Ectodermal cell (in vitro differentiated cells): ENCODE data around the gene CCL14.
"Not testable (repeated sequence)": the region's sequence is repeated elsewhere in the genome, so short reads cannot be mapped to it uniquely, and the experiment has no call there.

ENCODE experiments used
- H3K27ac ChIP-seq: 2 replicates; pipeline ENCODE4 v1.7.0; 2013; ENCODE audit warnings: mild to moderate bottlenecking, low read depth, low read length; ENCODE audit not compliant: insufficient read depth, poor library complexity, severe bottlenecking
- H3K27me3 ChIP-seq: 2 replicates; pipeline ENCODE4 v1.7.0; 2013; ENCODE audit warnings: mild to moderate bottlenecking, low read length; ENCODE audit not compliant: insufficient read depth, control insufficient read depth, poor library complexity, severe bottlenecking
- H3K36me3 ChIP-seq: one replicate; pipeline ENCODE4 v1.7.0; 2013; ENCODE audit warnings: low read length; ENCODE audit not compliant: control insufficient read depth, insufficient read depth
- H3K4me1 ChIP-seq: one replicate; pipeline ENCODE4 v1.7.0; 2013; ENCODE audit warnings: low read length; ENCODE audit not compliant: control insufficient read depth, insufficient read depth
- H3K4me3 ChIP-seq: 2 replicates; pipeline ENCODE4 v1.7.0; 2013; ENCODE audit warnings: low read depth, low read length, control low read depth; ENCODE audit not compliant: insufficient read depth
- H3K9me3 ChIP-seq: 2 replicates; pipeline ENCODE4 v1.7.0; 2013; ENCODE audit warnings: mild to moderate bottlenecking, low read length, moderate library complexity; ENCODE audit not compliant: control insufficient read depth
- WGBS, 2 experiments: methylation state at CpG; one replicate each; pipeline ENCODE4 v1.1.7; 2013; ENCODE audit warnings: missing lambda C conversion rate in 2 of 2; 5-methylcytosine and 5-hydroxymethylcytosine counted together

Gene CCL14

DNA sequence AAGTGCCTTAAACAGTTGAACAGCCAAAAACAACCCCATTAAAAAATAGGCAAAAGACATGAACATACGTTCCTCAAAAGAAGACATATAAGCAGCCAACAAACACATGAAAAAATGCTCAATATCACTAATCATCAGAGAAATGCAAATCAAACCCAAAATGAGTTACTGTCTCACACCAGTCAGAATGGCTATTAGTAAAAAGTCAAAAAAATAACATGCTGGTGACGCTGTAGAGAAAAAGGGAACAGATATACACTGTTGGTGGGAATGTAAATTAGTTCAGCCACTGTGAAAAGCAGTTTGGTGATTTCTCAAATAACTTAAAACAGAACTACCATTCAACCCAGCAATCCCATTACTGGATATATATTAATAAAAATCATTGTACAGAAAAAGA, 8.8 kb upstream of the CCL14 start:
- WGBS, 2 experiments = 56 to 76% methylated on average over 2 of the region's 2 CpGs
- not testable (repeated sequence) for H3K4me3 ChIP-seq, H3K36me3 ChIP-seq, H3K27ac ChIP-seq, H3K27me3 ChIP-seq, H3K9me3 ChIP-seq, H3K4me1 ChIP-seq

DNA sequence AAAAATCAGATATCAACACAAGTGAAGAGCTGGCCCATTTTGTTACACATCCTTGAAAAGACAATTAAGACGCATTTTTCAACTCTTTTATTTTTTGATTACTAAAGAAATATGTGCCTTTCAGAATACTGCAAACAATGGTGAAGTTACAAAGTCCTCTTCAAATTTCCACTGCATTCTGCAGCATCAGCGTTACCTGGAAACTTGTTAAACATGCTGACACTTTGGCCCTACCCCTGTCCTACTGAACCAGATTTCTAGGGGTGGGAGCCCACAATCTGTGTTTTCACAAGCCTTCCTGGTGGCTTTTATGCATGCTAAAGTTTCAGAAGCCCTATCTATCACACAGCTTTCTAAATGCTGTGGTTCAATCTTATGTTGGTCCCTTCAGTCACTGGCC, 4.5 kb upstream of the CCL14 start:
- no peak overlapping the region for H3K27ac ChIP-seq
- WGBS, 2 experiments = 76 to 95% methylated on average over 2 of the region's 2 CpGs
- H3K4me1 ChIP-seq = no peaks in the 10 kb centered on the region
- no peak overlapping the region for H3K4me3 ChIP-seq
- H3K9me3 ChIP-seq = no peaks in the 10 kb centered on the region
- H3K27me3 ChIP-seq = no peaks in the 10 kb centered on the region
- no peaks in the 10 kb centered on the region for H3K36me3 ChIP-seq

DNA sequence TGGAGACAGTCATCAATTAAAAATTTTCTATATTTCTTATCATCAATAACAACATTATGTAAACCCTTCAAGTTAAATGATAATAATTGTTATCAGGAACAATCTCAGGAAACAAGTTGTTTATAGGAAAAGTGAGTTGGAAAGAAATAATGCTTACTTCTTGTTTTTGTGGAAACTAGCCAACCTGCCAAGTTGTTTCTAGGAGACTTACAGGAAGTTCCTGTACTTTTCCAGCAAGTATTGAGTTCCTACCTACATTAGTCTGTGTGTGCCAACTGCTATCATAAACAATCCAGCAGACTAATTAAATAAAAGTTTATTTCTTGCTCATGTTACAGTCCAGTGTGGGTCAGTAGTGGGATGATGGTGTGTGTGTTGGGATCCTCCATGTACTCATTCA, 1.6 kb upstream of the CCL14 start:
- no peaks in the 10 kb centered on the region for H3K27me3 ChIP-seq

DNA sequence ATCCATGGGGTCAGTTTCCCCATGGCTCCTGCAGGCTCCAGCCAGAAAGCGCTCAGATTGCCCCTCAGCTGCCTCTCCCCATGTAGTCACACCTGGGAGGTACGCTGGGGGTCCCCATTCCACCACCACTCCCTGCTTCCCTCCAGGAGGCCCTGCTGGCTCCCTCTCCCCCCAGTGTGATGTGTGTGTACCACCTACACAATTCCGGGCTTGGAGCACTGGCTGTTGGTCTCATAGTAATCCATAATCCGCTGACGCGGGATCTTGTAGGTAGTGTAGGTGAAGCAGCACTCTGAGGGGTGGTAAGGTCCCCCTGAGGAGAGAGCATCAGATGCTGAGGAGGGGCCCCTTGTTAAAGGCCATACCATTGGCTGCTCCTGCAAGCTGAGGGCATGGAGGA, 2.4 kb downstream of the CCL14 start:
- 95 to 96% methylated on average over 6 of the region's 6 CpGs for WGBS, 2 experiments
- Histone ChIP-seq H3K4me1 (no peaks in the 10 kb centered on the region), H3K4me3 (no peak overlapping the region), H3K27me3 (no peaks in the 10 kb centered on the region), H3K9me3 (no peaks in the 10 kb centered on the region), H3K27ac (no peak overlapping the region), H3K36me3 (no peaks in the 10 kb centered on the region)

More for the DNA sequence above, 1.6 kb upstream of the CCL14 start:
- no peaks in the 10 kb centered on the region for H3K9me3 ChIP-seq
- no peaks in the 10 kb centered on the region for H3K36me3 ChIP-seq
- H3K27ac ChIP-seq = no peak overlapping the region
- no peaks in the 10 kb centered on the region for H3K4me1 ChIP-seq
- H3K4me3 ChIP-seq = no peak overlapping the region

DNA sequence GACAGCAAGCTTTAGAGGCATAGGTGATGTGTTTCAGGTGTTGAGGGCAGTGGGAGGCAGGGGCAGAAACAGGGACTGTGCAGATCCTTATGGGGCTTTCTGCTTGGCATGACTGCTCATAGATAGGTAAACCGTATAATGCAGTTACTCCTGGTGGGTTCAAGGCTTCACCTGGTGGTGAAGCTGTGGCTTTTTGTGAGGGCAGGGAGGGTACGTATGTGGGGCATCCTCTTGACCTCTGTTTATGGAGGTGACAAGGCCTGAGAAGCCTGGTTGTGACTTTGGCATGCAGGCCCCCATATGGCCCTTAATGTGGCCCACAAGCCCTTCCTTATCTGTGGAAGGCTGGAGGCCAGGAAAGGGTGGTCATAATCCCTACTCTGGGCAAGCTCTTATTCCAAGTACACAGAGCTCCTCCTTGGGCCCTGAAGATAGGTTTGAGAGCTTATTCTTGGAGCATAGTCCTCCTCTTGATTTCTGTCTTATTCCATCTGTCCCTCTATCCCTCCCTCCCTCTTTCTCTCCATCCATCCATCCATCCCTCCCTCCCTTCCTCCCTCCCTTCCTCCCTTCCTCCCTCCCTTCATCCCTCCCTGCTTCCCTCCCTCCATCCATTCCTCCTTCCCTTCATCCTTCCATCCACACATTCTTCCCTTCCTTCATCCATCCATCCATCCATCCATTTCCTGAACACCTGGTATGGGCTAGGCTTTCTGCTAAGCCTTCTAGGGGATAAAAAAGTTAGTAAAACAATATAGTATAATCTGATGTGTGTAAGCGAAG, 3.9 kb downstream of the CCL14 start:
- Histone ChIP-seq H3K4me3 (no peak overlapping the region), H3K4me1 (no peaks in the 10 kb centered on the region), H3K27ac (no peak overlapping the region), H3K9me3 (no peaks in the 10 kb centered on the region), H3K27me3 (no peaks in the 10 kb centered on the region), H3K36me3 (no peaks in the 10 kb centered on the region)
- WGBS, 2 experiments = 89 to 96% methylated on average over 3 of the region's 3 CpGs

DNA sequence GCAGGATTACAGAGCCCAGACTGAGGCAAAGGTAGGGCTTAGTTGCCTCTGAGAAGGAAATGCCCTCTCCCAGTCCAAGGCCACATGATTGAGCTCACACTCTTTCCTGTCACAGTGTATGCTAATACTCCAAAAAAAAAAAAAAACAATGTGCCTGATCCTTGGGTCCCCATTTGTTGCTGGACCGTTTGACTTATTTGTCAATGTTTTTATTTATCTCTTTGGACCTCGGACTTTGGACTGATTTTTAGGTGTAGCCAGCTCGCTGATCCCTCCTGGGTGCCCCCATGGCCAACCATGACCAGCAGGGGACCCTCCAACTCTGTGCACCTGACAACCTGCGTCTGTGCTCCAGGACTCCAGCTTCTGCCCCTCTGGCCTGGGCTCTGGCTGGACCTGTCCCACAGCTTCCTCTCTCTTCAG, 4.6 kb downstream of the CCL14 start:
- Histone ChIP-seq H3K4me3 (no peak overlapping the region), H3K36me3 (no peaks in the 10 kb centered on the region), H3K9me3 (no peaks in the 10 kb centered on the region), H3K4me1 (no peaks in the 10 kb centered on the region), H3K27ac (no peak overlapping the region), H3K27me3 (no peaks in the 10 kb centered on the region)
- WGBS, 2 experiments = 81 to 86% methylated on average over 4 of the region's 4 CpGs

DNA sequence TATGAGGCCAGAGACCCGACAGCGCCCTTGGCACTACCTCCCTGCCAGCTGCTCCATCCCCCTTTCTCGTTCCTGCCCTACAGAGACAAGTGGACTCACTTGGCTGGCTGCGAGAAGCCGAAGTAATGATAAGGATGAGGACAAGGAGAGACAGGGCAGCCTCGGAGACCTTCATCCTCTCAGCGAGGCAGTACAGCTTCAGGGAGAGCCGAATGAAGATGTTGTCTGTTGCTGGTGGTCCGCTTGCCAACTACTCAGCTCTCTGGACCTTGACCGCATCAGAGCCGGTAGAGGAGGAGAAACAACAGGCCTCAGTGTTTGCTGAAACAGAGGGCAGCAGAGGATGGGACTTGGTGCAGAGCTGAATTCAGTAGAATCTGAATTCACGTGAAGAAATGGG, 5.3 kb downstream of the CCL14 start, which contains the start of gene CCL16:
Gene CCL16 (minus strand): TSS at position 252 of the 400 bp plus-strand sequence. CDS start 77 bp downstream, at position 175.
- WGBS, 2 experiments = 93 to 95% methylated on average over 12 of the region's 12 CpGs
- H3K27ac ChIP-seq = no peak within 1 kb of the TSS

DNA sequence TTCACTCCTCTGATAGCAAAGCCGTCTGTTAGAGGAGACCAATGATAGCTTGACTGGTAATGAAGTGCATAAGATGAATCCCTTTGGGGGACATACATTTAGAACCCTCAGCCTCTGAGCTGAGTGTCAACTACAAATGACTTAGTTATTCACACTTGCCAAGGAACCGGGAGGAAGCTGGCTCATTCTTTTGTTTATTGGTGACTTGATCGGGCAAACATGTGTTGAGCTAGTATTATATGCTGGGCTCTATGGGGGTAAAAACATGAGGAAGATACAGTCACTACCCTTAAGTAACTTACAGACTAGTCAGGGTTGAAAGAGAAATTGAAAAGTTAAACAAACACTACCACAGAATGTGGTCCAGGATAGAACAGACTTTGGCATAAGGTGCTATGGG, 8.2 kb downstream of the CCL14 start:
- Histone ChIP-seq H3K4me1 (no peaks in the 10 kb centered on the region), H3K27me3 (no peaks in the 10 kb centered on the region), H3K4me3 (no peak overlapping the region), H3K36me3 (no peaks in the 10 kb centered on the region), H3K27ac (no peak overlapping the region), H3K9me3 (no peaks in the 10 kb centered on the region)
- WGBS, 2 experiments = 85 to 91% methylated on average over 3 of the region's 3 CpGs

More for the DNA sequence above, 5.3 kb downstream of the CCL14 start, which contains the start of gene CCL16:
- H3K9me3 ChIP-seq = no peaks in the 10 kb centered on the region
- no peak within 1 kb of the TSS for H3K4me3 ChIP-seq
- H3K36me3 ChIP-seq = no peaks in the 10 kb centered on the region
- H3K4me1 ChIP-seq = no peaks in the 10 kb centered on the region
- H3K27me3 ChIP-seq = no peaks in the 10 kb centered on the region

DNA sequence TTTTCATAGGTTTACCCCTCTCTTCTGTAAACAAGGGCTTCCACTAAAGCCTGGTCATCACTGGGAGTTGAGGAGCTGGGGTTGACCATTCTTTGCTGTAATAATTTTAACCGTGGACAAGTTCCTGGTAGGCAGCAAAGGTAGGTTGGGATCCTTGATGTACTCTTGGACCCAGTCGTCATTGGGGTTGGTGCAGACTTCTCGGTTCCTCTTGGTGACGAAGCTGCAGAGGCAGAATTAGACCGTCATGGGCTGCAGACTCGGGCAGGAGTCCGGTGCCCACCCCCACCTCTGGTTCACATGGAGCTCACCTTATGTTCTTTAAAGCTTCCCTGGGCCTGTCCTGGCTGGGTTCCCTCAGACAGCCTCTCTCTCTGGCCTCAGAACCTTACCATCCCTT, 9.0 kb downstream of the CCL14 start:
- 91 to 92% methylated on average over 7 of the region's 7 CpGs for WGBS, 2 experiments
- no peak overlapping the region for H3K27ac ChIP-seq
- H3K27me3 ChIP-seq = no peaks in the 10 kb centered on the region
- H3K9me3 ChIP-seq = no peaks in the 10 kb centered on the region
- H3K36me3 ChIP-seq = no peaks in the 10 kb centered on the region
- H3K4me1 ChIP-seq = no peaks in the 10 kb centered on the region
- no peak overlapping the region for H3K4me3 ChIP-seq

DNA sequence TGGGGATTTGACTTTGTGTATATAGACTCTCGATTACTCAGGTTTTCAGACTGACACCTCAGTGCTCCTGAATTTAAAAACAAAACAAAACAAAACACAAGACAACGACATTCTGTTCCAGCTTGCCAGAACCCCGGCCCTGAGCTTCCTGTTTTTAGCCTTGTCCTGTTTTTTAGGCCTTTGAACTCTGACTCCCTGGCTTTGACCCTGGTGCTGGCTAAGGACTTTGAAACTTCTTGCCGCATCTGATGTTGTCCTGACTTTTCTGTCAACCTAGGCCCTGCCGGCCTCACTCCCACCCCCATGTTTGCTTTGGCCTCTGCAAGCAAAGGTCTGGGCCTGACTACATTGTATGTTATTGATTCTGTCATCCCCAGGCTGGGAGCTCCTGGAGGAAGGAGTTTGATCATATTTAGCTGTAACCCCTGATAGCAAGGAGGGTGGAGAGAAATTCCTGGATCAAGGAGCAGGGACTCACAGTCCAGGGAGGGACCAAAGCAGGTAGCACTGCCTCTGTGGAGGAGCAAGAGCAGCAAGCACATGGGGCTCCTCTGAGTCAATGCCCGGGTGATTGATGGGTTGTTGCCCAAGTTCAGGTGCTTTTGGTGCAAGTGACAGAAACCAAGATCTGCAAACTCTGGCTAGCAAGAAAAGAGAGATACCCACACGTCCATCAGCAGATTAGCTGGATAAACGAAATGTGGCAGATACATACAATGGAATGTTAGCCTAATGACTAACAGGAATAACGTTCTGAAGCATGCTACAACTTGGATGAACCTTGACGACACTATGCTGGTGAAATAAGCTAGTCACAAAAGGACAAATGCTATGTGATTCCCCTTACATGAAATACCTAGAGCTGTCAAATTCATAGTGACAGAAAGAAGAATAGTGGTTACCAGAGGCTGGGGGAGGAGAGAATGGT, 12.9 kb downstream of the CCL14 start:
- Histone ChIP-seq H3K36me3 (no peaks in the 10 kb centered on the region), H3K27me3 (no peaks in the 10 kb centered on the region), H3K9me3 (no peaks in the 10 kb centered on the region), H3K27ac (no peak overlapping the region), H3K4me1 (no peaks in the 10 kb centered on the region), H3K4me3 (no peak overlapping the region)
- 89 to 93% methylated on average over 10 of the region's 10 CpGs for WGBS, 2 experiments
